HepG2 (cell line): ENCODE measurements around the gene PDLIM7. TPM values are rescaled to one million over a fixed set of nuclear protein-coding genes. Genes with fewer than 3 reads are reported as not detected.

ENCODE experiments used
- ATAC-seq: fragments of 200-7000 bp; cut with Tn5 transposase; 3 replicates; pipeline ENCODE4 v1.9.1; 2020; ENCODE audit warnings: mild to moderate bottlenecking, moderate library complexity
- BruUV-seq: library from RNA; stranded (reverse); fragments of 400-500 nt; replicated peaks from 2 replicates; lab custom pipeline; 2021; lab: Mats Ljungman, UMichigan
- CTCF ChIA-PET: fragments of 300-600 bp; formaldehyde crosslinking; extraction: SDS; loops from one replicate; lab custom pipeline; 2021; ENCODE audit warnings: low total read pairs, inconsistent platforms, low intra/inter-chr PET ratio; lab: Yijun Ruan, JAX
- POLR2A ChIA-PET: fragments of 350-600 bp; sonication (Branson Sonifier 250); formaldehyde crosslinking; loops from one replicate; lab custom pipeline; 2020; ENCODE audit warnings: antibody characterized with exemption, inconsistent platforms; lab: Yijun Ruan, JAX
- DNase-seq: peaks from one replicate; pipeline ENCODE4 v3.0.0-alpha.2; 2015; ENCODE audit warnings: low spot score
- FAIRE-seq: peaks from 3 replicates; lab custom pipeline; 2011; peaks lifted over from hg19 to GRCh38; lab: Jason Lieb, UNC
- H2AFZ ChIP-seq: one replicate; pipeline ENCODE4 v1.6.1; 2011; ENCODE audit warnings: low read length, inconsistent platforms
- H3K27ac ChIP-seq: fragments of 300-600 bp; 3 replicates; pipeline ENCODE4 v1.8.0; 2011; ENCODE audit warnings: mixed run types, mild to moderate bottlenecking, mixed read lengths, low read length, inconsistent platforms; ENCODE audit not compliant: insufficient read depth; ENCODE audit errors: extremely low read length
- H3K27me3 ChIP-seq, 2 experiments: fragments of 200-600 bp in 1 of 2; 2 replicates in 1 of 2; 3 replicates in 1 of 2; pipeline versions ENCODE4 v1.6.0 to v1.8.0; 2011; ENCODE audit warnings: low read length in 2 of 2, mild to moderate bottlenecking in 2 of 2, moderate library complexity in 2 of 2, inconsistent platforms in 1 of 2; ENCODE audit not compliant: insufficient read depth in 2 of 2, control insufficient read depth in 1 of 2
- H3K36me3 ChIP-seq, 2 experiments: fragments of 200-600 bp in 1 of 2; replicated peaks in 1 of 2; 2 replicates in 1 of 2; 3 replicates in 1 of 2; pipeline versions ENCODE4 v1.5.1 to v1.8.0; 2011; ENCODE audit warnings: low read length in 2 of 2, inconsistent platforms in 1 of 2; ENCODE audit not compliant: insufficient read depth in 2 of 2, control insufficient read depth in 1 of 2
- H3K4me1 ChIP-seq: 2 replicates; pipeline ENCODE4 v1.5.1; 2012; ENCODE audit warnings: low read length, inconsistent platforms; ENCODE audit not compliant: insufficient read depth
- H3K4me2 ChIP-seq: 2 replicates; pipeline ENCODE4 v1.6.0; 2011; ENCODE audit warnings: low read depth, low read length, inconsistent platforms
- H3K4me3 ChIP-seq, 3 experiments: fragments of 200-600 bp in 1 of 3; sonication (generic), shearing (Covaris generic) in 1 of 3; replicated peaks in 1 of 3; 2 replicates each; pipeline ENCODE4 v1.5.1; 2011 to 2016; ENCODE audit warnings: low read length in 3 of 3, inconsistent platforms in 2 of 3, low read depth in 2 of 3, mild to moderate bottlenecking in 2 of 3, control low read depth in 1 of 3, mixed read lengths in 1 of 3; ENCODE audit not compliant: insufficient read depth in 1 of 3
- H3K79me2 ChIP-seq: one replicate; pipeline ENCODE4 v1.6.1; 2011; ENCODE audit warnings: low read length, inconsistent platforms; ENCODE audit not compliant: insufficient read depth
- H3K9ac ChIP-seq: 2 replicates; pipeline ENCODE4 v1.6.0; 2011; ENCODE audit warnings: mild to moderate bottlenecking, low read depth, low read length, inconsistent platforms; ENCODE audit not compliant: insufficient read depth
- H3K9me3 ChIP-seq: 2 replicates; pipeline ENCODE4 v1.5.1; 2012; ENCODE audit warnings: mild to moderate bottlenecking, low read length
- H4K20me1 ChIP-seq: 2 replicates; pipeline ENCODE4 v1.6.0; 2011; ENCODE audit warnings: inconsistent platforms, mild to moderate bottlenecking, low read length, moderate library complexity; ENCODE audit not compliant: insufficient read depth
- AKAP8 ChIP-seq: sonication (generic); formaldehyde crosslinking; IDR thresholded peaks from 2 replicates; pipeline ENCODE4 v1.5.1; 2020; ENCODE audit warnings: mild to moderate bottlenecking, missing genetic modification reagents
- ARNT2 ChIP-seq: sonication (generic); formaldehyde crosslinking; IDR thresholded peaks from 2 replicates; pipeline ENCODE4 v1.8.0; 2022; ENCODE audit warnings: mild to moderate bottlenecking, low read depth, missing genetic modification reagents, moderate library complexity
- MTF1 ChIP-seq: sonication (generic); formaldehyde crosslinking; IDR thresholded peaks from 2 replicates; pipeline ENCODE4 v1.5.0; 2020; ENCODE audit warnings: missing genetic modification reagents
- POLR2A ChIP-seq, 2 experiments: IDR thresholded peaks; 2 replicates each; pipeline ENCODE4 v1.6.1; 2011; ENCODE audit warnings: low read depth in 2 of 2, low read length in 2 of 2, mild to moderate bottlenecking in 1 of 2, moderate library complexity in 1 of 2; ENCODE audit not compliant: insufficient read depth in 1 of 2
- POLR2G ChIP-seq: fragments of 200-400 bp; formaldehyde crosslinking; IDR thresholded peaks from 2 replicates; pipeline ENCODE4 v1.6.1; 2018; ENCODE audit warnings: mild to moderate bottlenecking, low read depth, low read length, moderate library complexity
- PTBP1 ChIP-seq: fragments of 200-400 bp; formaldehyde crosslinking; IDR thresholded peaks from 2 replicates; pipeline ENCODE4 v1.6.1; 2018; ENCODE audit warnings: low read length, low read depth; ENCODE audit not compliant: poor library complexity, severe bottlenecking
- RBM22 ChIP-seq: fragments of 200-400 bp; formaldehyde crosslinking; optimal IDR thresholded peaks from 2 replicates; pipeline ENCODE3; 2017; ENCODE audit warnings: mild to moderate bottlenecking, low read length, moderate library complexity
- YEATS2 ChIP-seq: sonication (generic); formaldehyde crosslinking; IDR thresholded peaks from 2 replicates; pipeline ENCODE4 v1.4.0; 2020; ENCODE audit warnings: missing genetic modification reagents, borderline replicate concordance
- ZBTB7B ChIP-seq: sonication (generic); formaldehyde crosslinking; IDR thresholded peaks from 2 replicates; pipeline ENCODE4 v1.4.0; 2020; ENCODE audit warnings: missing genetic modification reagents
- ZNF292 ChIP-seq: sonication (generic); formaldehyde crosslinking; IDR thresholded peaks from 2 replicates; pipeline ENCODE4 v1.8.1; 2022; ENCODE audit warnings: mild to moderate bottlenecking, low read depth, missing genetic modification reagents, borderline replicate concordance
- ZNF746 ChIP-seq: sonication (generic); formaldehyde crosslinking; IDR thresholded peaks from 2 replicates; pipeline ENCODE4 v1.8.0; 2022; ENCODE audit warnings: mild to moderate bottlenecking, missing genetic modification reagents
- ZSCAN12 ChIP-seq: sonication (generic); formaldehyde crosslinking; IDR thresholded peaks from 2 replicates; pipeline ENCODE4 v1.9.0; 2021; ENCODE audit warnings: mild to moderate bottlenecking, missing genetic modification reagents
- WGBS: methylation state at CpG from one replicate; pipeline ENCODE4 v1.1.6; 2017; ENCODE audit warnings: low lambda C conversion rate; 5-methylcytosine and 5-hydroxymethylcytosine counted together
- in situ Hi-C: cut with HindIII; loops from 2 replicates; pipeline ENCODE4 v1.10.0; 2017; ENCODE audit warnings: low pct_unique_long_range_greater_than_20kb; ENCODE audit not compliant: extremely low pct_ligation_motif_present
- intact Hi-C: fragments of 100-400 bp; cut with micrococcal nuclease; formaldehyde crosslinking; loops from one replicate; pipeline ENCODE4 v1.10.0; 2022; ENCODE audit not compliant: unreplicated experiment
- polyA plus RNA-seq, 8 experiments: library from polyadenylated mRNA; depleted of rRNA in 3 of 8; stranded (reverse) in 7 of 8; unstranded in 1 of 8; fragments of >200 nt; fragmentation: Illumina TruSeq in 4 of 8; extraction: Trizol in 4 of 8; gene quantifications; 2 replicates each; pipeline versions ENCODE4 v1.2.1 to v1.2.3, GENCODE V29; 2011 to 2016; ENCODE audit warnings: low read depth in 4 of 8, missing spikeins in 1 of 8, mixed read lengths in 1 of 8; ENCODE audit not compliant: insufficient read depth in 1 of 8
- total RNA-seq, 5 experiments: library from RNA; depleted of rRNA; stranded (reverse); fragments of >200 nt; fragmentation: Illumina TruSeq; extraction: Trizol; gene quantifications; 2 replicates each; pipeline ENCODE4 v1.2.3, GENCODE V29; 2016; ENCODE audit warnings: low read depth in 1 of 5
- TF ChIP-seq, protein P1 (sequence below): sonication (generic); formaldehyde crosslinking; IDR thresholded peaks from 2 replicates; pipeline ENCODE4 v1.4.0; 2020; ENCODE audit warnings: missing genetic modification reagents, mild to moderate bottlenecking, borderline replicate concordance
- TF ChIP-seq, protein P2 (sequence below): sonication (generic); formaldehyde crosslinking; conservative IDR thresholded peaks from 2 replicates; pipeline ENCODE4 v1.4.0; 2020; ENCODE audit warnings: missing genetic modification reagents
- TF ChIP-seq, protein P3 (sequence below): IDR thresholded peaks from 2 replicates; pipeline ENCODE4 v1.6.1; 2016; ENCODE audit warnings: control low read depth
- TF ChIP-seq, protein P4 (sequence below): sonication (generic); formaldehyde crosslinking; conservative IDR thresholded peaks from 2 replicates; pipeline ENCODE4 v1.8.1; 2023; ENCODE audit warnings: missing genetic modification reagents

The PDLIM7 gene
- total and polyA plus RNA-seq, 2 of the 13 experiments (the other 11 are each of a cell fraction or from before 2014, with no cell fraction given): 21.1 to 31.3 TPM

DNA sequence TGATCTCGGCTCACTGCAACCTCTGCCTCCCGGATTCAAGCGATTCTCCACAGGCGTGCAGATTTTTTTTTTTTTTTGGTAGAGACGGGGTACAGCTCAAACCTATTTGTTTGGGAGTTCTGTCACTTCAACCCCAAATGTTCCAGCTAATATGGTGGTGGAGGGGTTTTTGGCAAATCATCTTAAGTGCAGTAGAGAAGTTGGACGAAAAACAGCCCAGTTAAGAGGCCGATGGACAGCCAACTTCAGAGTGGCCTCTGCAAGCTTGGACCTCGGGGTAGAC lies 51.5 kb downstream of the PDLIM7 start (continued):
- TF ChIP-seq, protein P1, sequence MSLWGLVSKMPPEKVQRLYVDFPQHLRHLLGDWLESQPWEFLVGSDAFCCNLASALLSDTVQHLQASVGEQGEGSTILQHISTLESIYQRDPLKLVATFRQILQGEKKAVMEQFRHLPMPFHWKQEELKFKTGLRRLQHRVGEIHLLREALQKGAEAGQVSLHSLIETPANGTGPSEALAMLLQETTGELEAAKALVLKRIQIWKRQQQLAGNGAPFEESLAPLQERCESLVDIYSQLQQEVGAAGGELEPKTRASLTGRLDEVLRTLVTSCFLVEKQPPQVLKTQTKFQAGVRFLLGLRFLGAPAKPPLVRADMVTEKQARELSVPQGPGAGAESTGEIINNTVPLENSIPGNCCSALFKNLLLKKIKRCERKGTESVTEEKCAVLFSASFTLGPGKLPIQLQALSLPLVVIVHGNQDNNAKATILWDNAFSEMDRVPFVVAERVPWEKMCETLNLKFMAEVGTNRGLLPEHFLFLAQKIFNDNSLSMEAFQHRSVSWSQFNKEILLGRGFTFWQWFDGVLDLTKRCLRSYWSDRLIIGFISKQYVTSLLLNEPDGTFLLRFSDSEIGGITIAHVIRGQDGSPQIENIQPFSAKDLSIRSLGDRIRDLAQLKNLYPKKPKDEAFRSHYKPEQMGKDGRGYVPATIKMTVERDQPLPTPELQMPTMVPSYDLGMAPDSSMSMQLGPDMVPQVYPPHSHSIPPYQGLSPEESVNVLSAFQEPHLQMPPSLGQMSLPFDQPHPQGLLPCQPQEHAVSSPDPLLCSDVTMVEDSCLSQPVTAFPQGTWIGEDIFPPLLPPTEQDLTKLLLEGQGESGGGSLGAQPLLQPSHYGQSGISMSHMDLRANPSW (CRISPR knock-in tag): no peak
- no peak for TF ChIP-seq ZNF746 (CRISPR knock-in tag)
- no peak for TF ChIP-seq MTF1 (CRISPR knock-in tag)
- TF ChIP-seq ZSCAN12 (CRISPR knock-in tag): no peak
- TF ChIP-seq, protein P2, sequence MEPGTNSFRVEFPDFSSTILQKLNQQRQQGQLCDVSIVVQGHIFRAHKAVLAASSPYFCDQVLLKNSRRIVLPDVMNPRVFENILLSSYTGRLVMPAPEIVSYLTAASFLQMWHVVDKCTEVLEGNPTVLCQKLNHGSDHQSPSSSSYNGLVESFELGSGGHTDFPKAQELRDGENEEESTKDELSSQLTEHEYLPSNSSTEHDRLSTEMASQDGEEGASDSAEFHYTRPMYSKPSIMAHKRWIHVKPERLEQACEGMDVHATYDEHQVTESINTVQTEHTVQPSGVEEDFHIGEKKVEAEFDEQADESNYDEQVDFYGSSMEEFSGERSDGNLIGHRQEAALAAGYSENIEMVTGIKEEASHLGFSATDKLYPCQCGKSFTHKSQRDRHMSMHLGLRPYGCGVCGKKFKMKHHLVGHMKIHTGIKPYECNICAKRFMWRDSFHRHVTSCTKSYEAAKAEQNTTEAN (CRISPR knock-in tag): no peak

DNA sequence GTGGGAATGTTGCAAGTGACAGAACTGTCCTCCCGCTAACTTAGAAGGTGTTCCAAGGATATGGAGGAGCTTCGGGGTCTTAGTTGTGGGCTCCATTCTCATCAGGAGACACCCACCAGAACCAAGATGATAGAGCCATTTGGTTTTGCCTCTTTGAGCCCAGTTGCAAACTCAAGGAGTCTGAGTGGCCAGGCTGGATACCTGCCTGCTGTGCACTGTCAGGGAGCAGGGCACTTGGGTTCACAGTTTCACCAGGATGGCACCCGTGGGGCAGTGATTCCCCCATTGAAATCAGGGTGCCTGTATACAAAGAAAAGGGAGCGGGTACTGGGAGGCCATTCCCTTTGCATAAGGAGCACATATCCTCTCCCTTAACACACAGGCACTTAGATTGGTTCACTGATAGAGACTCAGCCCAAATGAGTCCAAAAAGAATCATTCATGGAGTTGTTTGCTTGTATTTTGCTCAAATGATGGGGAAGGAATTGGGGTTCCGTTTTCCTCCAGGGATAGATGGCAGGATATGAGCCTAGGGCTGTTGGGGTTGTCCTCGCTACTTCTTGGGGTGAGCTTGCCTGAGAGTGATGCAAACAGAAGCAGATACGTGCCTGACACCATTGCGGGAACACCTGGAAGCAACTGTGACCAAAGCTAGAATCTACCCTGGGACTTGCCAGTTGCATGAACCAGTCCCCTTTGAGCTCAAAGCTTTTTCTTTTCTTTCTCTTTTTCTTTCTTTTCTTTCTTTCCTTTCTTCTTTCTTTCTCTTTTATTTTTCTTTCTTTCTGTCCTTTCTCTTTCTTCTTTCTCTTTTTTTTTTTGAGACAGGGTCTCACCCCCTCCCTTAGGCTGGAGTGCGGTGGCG lies 52.1 kb downstream of the PDLIM7 start:
- POLR2A ChIA-PET: interaction anchor here (0.8 to 4.2 kb wide), 5 partner anchors 10 to 66 kb away, joined by 3 to 19 read pairs (median 8); partner anchors contain the start of gene GRK6
- Histone ChIP-seq H3K9me3 (no peaks in the 10 kb centered on the region), H4K20me1 (peaks cover 2% of the 10 kb centered on the region; the same call in 1 of the 2 replicates), H2AFZ (no peak overlapping the region), H3K36me3 (0 out of 5 replicates have a peak, but pooled peaks cover 0 to 8% of the 10 kb centered on the region in 2 experiments), H3K27me3 (no peaks in the 10 kb centered on the region), H3K9ac (no peak overlapping the region), H3K4me2 (no peak overlapping the region), H3K4me1 (peaks cover 49% of the 10 kb centered on the region), H3K27ac (no peak overlapping the region), H3K4me3 (no peak overlapping the region), H3K79me2 (no peaks in the 10 kb centered on the region)
- ATAC-seq (no peak), FAIRE-seq (no peak), DNase-seq (no peak)
- intact Hi-C loops (loop anchor here (5.0 kb wide), 1 partner anchor 118 kb away; no protein-coding TSS in a partner anchor), in situ Hi-C loops (loop anchor here (5.0 kb wide), 1 partner anchor 133 kb away; the partner anchor contains the start of gene MXD3)
- TF ChIP-seq YEATS2 (CRISPR knock-in tag) (no peak), POLR2G (peak; percentile 23), PTBP1 (no peak), ZBTB7B (no peak), AKAP8 (CRISPR knock-in tag) (peak; percentile 34; the same call in 1 of the 2 replicates), RBM22 (peak; percentile 39), ARNT2 (CRISPR knock-in tag) (no peak), ZNF292 (CRISPR knock-in tag) (no peak), POLR2A (IDR thresholded peaks at IDR 0.05; ENCODE audit: insufficient read depth in 1 of 2, low read depth in 2 of 2, low read length in 2 of 2) (peak in 1 of 2 experiments; percentile 13; a peak in 1 of 4 replicates)
- TF ChIP-seq, protein P3, sequence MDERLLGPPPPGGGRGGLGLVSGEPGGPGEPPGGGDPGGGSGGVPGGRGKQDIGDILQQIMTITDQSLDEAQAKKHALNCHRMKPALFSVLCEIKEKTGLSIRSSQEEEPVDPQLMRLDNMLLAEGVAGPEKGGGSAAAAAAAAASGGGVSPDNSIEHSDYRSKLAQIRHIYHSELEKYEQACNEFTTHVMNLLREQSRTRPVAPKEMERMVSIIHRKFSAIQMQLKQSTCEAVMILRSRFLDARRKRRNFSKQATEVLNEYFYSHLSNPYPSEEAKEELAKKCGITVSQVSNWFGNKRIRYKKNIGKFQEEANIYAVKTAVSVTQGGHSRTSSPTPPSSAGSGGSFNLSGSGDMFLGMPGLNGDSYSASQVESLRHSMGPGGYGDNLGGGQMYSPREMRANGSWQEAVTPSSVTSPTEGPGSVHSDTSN: no peak
- TF ChIP-seq, protein P4, sequence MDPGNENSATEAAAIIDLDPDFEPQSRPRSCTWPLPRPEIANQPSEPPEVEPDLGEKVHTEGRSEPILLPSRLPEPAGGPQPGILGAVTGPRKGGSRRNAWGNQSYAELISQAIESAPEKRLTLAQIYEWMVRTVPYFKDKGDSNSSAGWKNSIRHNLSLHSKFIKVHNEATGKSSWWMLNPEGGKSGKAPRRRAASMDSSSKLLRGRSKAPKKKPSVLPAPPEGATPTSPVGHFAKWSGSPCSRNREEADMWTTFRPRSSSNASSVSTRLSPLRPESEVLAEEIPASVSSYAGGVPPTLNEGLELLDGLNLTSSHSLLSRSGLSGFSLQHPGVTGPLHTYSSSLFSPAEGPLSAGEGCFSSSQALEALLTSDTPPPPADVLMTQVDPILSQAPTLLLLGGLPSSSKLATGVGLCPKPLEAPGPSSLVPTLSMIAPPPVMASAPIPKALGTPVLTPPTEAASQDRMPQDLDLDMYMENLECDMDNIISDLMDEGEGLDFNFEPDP (CRISPR knock-in tag): no peak
- CTCF ChIA-PET: no interaction called here
- TSS peak; percentile 59 for BruUV-seq
- WGBS: 98% methylated on average over 9 of the region's 10 CpGs
